Stimulated activated CD8-positive, alpha-beta memory T cell treated with anti-CD3 and anti-CD28 coated beads, Interleukin-7, amount 100 ng/mL, for 48 hours (primary cell): ENCODE results near the gene CCDC187.
A peak's percentile ranks its signal among the peaks of the same experiment; 100 is the strongest.
"Not testable (repeated sequence)": the region's sequence is repeated elsewhere in the genome, so short reads cannot be mapped to it uniquely, and the experiment has no call there.

Source experiments
- DNase-seq, 2 donors: peaks; one replicate each; pipeline ENCODE4 v3.0.0-alpha.2; 2020; ENCODE audit warnings: low read depth in 1 of 2; ENCODE audit errors: extremely low read depth in 1 of 2

The CCDC187 gene

DNA sequence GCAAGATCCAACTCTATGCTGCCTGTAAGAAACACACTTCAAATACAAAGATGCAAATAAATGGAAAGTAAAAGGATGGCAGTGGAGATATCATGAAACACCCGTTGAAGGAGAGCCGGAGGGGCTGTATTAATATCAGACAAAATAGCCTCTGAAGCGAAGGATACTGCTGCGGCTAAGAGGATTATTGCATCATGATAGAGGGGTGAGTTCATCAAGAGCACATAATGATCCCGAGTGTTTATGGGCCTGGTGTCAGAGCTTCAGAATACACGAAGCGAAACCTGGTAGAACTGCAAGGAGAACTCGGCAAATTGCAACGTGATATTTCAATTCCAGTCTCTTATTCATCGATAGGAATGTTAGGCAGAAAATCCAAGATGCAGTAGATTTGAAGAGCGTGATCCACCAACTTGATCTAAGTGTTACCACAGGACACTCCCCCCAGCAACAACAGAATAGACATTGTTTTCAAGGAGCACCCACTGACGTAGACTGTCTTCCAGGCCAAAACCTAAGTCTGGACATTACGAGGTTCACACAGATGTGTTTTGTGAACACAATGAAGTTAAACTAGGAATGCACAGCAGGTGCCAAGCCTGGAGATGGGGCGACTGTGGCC lies 30.5 kb downstream of the CCDC187 start:
- DNase-seq = no peak

DNA sequence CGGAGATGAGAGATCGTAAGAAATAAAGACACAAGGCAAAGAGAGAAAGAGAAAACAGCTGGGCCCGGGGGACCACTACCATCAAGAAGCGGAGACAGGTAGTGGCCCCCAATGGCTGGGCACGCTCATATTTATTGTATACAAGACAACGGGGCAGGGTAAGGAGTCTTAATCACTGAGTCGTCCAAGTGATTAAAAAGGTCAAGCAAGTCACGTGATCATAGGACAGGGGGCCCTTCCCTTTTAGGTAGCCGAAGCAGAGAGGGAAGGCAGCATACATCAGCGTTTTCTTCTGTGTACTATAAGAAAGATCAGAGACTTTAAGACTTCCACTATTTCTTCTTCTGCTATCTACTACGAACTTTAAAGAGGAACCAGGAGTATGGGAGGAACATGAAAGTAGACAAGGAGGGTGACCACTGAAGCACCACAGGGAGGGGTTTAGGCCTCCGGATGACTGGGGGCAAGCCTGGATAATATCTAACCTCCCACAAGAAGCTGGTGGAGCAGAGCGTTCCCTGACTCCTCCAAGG lies 33.7 kb downstream of the CCDC187 start:
- no peak for DNase-seq

DNA sequence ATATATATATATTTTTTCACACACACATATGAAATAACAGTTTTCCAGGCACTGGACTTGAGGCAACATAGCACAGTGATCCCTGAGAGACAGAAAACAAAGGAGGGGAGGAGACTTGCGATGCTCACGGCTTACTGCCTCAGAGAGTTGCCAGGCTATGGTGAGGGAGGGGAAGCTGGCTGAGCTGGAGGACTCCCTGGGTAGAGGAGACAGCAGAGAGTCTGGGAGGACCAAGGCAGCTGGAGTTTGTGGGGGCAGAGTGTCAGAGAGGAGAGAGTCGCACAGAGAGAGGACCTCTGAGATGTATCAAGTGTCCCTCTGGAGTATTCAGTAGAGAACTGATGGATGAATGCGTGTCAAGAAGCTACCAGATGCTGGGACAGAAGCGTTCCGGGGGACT lies 35.2 kb downstream of the CCDC187 start:
- DNase-seq = no peak

GRCh38 chr9:136268318-136268717 lies 35.6 kb downstream of the CCDC187 start:
- no peak for DNase-seq

GRCh38 chr9:136267261-136268111 lies 36.4 kb downstream of the CCDC187 start:
- peak; percentile 64 to 67 for DNase-seq

GRCh38 chr9:136266641-136267040 lies 37.3 kb downstream of the CCDC187 start:
- not testable (repeated sequence) for DNase-seq

DNA sequence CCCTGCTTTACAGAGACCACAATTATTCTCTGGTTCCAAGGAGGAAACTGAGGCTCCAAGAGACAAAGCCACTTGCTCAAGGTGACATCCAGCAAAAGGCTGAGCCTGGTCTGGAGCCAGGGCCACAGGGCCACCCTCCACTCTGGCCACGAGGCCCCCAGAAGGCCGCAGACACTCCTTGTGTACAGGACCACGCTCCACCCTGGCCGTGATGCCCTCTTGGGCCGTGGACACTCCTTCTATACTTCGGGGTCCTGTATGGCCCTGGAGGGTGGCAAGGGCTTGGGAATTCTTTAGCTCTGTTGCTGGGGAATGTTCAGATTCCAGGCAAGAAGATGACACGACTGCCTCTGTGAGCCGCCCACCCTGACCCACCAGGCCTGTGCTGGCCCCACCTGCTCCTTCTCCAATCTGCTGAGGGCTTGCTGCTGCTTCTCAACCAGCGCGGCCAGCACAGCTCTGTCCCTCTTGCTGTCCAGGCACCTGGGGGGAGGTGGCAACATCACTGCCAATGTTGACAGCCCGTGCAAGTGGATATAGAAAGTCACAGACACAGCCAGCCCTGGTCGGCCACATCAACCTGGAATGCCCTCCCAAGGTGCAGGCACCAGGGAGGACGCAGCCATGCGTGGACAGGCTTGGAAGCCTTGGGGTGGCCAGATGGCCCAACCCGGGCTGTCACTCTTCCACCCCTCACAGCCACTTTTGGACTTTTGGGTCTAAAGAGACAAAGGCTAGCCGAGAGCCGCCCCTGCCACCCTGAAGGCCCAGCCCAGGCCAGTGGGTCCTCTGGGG lies 38.1 kb downstream of the CCDC187 start:
- DNase-seq = no peak

GRCh38 chr9:136264441-136265405 lies 39.2 kb downstream of the CCDC187 start:
- DNase-seq = no peak

GRCh38 chr9:136264031-136264430 lies 39.9 kb downstream of the CCDC187 start:
- no peak for DNase-seq

DNA sequence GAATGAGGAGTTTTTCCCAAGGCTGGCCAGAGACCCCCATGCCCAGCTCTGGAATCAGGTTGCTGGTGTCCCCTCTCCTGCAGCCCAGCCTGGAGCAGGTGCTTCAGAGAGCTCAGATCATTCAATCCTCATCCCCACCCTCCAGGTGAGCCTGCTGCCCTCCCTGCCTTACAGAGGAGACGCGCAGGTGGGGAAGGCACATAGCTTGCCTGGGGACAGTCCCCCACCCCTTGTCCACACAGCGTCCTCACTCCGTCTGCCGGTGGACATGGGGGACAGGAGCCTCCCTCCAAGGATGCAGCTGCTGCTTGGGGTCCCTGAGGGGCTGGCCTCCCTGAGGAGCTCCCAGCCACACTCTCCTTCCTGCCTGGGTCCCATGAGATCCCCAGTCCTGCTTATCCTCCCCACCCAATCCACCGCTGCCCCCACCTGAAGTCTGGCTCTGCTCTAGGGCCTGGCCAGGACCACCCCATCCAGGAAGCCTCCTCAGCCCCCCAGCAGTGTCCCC lies 41.2 kb downstream of the CCDC187 start:
- no peak for DNase-seq

GRCh38 chr9:136261686-136262430 lies 42.0 kb downstream of the CCDC187 start:
- no peak for DNase-seq

GRCh38 chr9:136260936-136261472 lies 42.9 kb downstream of the CCDC187 start:
- DNase-seq = no peak

DNA sequence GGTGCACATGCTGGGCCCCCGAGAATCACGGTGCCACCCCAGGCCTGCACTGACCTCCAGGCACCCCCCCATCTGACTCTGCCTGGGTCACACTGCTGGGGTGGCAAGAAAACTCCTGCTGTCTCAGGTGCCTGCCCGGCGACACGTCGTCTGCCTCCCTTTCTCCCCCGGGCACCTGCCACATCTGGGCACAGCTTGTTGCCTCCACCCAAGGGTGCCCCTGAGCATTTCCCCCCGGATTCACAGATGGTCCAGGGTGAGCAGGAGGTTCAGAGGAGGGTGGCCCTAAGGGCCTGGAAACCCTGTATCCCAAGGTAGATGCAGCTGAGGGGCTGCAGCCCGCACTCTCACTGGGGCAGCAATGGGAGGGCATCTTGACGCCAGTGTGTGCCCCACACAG lies 43.4 kb downstream of the CCDC187 start:
- DNase-seq = no peak

- DNase-seq = no peak
Measured at GRCh38 chr9:136259836-136260235, 44.1 kb downstream of the CCDC187 start.

GRCh38 chr9:136259517-136259813 lies 44.4 kb downstream of the CCDC187 start:
- no peak for DNase-seq

DNA sequence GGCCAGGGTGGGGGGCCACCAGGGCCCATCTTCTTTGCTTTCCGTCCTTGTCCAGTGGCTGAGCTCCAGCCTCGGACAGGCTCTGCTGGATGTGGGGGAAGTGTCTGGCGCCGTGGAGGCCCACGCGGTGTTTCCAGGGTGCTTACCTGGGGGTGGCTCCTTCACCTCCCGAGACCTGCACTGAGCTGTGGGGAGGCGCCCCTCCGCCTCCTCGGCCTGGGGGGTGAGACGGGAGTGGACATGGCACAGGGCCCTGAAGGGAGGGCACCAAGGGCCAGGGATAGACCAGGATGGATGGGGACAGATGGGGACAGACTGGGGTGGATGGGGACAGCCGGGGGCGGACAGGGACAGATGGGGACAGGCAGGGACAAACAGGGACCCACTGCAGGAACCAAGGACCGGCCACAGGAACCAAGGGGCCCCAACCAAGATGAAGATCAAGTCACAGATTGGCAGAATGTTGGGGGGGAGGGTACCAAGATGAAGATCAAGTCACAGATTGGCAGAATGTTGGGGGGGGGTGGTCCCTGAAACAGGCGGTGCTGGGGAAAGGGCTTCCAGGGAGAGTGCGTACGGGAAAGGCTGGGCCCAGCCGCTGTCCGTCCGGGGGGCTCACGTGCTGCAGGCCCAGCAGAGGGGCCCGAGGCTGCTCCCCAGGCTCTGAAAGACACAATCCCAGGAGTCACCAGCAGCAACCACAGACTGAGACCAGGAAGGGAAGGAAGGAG lies 44.9 kb downstream of the CCDC187 start:
- DNase-seq = no peak

- DNase-seq = no peak
Measured at GRCh38 chr9:136258299-136258625, 45.6 kb downstream of the CCDC187 start.

- no peak for DNase-seq
Measured at GRCh38 chr9:136257381-136258298, 46.3 kb downstream of the CCDC187 start.
